UCSD-AML1 (cell line): ENCODE data around the gene PPP6R1.

Experiments
- DNase-seq: peaks from one replicate; lab custom pipeline; 2025; ENCODE audit not compliant: unreplicated experiment; lab: John Stamatoyannopoulos, UW

Gene PPP6R1

DNA sequence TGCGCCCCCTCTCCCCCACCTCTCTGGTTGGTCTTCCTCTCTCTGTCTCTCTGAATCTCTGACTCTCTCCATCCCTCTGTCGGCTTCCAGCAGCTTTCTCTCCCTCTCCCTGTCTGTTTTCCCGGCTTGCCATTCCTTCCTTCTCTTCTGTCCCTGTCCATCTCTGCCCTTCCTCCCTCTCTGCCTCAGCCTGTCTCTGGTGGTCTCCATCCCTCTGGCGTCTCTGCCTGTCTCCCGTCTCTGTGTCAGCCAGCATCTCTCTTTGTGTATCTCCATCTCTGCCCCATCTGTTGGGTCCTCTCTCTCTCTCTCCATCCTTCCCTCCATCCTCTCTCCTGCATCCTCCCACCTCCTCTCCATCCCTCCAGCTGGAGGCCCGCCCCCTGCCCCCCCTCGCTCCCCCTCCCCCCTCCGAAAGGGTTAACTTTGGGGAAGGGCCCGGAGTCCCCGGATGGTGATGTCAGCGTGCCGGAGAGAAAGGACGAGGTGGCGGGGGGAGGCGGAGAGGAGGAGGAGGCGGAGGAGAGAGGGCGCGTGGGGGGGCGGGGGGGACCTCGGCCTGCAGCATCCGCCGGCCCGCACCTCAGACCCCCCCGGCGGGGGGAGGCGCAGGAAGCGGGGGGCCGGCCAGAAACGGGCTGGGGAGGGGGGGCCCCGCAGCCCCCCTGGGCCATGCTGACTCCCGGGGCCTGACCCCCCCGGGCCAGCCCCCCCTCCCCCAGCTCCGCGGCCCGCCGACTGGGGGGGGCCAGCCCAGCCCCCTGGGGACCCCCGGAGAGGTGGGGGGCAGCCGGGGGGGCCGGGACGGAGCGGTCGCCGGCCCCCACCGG, 24.9 kb upstream of the PPP6R1 start, which contains the start of gene BRSK1:
Gene BRSK1 (plus strand): TSS at position 450 of the 830 bp plus-strand sequence. CDS start 446 bp downstream, outside the sequence.
- no peak for DNase-seq

DNA sequence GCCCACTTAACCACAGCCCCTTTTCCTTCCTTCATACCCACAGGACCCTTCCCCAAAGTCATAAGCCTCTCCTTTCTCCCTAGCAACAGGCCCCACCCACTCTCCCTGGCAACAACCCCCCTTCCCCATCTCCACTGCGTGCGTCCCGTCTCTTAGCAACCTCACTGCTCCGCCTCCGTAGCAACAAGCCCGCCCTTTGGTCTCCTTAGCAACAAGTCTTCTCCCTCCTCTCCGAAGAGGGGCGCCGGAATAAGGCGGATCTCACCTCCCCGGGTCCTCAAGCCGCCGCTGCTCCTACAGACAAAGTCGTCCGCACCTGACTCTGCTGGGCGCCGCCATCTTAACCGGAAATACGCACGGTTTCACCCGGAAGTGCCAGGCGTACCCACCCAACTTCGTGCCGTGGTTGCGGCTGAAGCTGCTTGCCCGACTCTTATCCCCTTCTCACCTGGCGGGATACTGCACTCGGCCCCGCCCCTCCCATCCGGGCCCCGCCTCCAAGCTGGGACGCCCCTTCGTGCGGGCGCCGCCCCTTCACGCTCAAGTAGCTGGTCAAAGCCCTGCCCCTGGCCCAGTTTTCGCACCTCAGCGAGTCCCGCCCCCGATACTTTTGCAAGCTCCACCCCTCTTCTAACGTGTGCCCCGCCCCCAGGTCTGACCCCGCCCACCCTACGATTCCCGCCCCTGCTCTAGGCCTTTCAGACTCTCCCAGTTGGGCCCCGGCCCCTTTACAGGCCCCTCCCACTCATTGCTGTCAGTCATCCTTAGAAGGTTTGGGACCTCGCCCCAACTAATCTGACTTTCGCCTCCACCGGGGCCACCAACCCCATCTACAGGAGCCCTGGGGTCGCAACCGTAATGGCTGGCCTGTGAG, 21.2 kb upstream of the PPP6R1 start, which contains the start of gene HSPBP1:
Gene HSPBP1 (minus strand): TSS at position 341 of the 874 bp plus-strand sequence. CDS start 502 bp downstream, outside the sequence.
- peak; percentile 96 for DNase-seq

DNA sequence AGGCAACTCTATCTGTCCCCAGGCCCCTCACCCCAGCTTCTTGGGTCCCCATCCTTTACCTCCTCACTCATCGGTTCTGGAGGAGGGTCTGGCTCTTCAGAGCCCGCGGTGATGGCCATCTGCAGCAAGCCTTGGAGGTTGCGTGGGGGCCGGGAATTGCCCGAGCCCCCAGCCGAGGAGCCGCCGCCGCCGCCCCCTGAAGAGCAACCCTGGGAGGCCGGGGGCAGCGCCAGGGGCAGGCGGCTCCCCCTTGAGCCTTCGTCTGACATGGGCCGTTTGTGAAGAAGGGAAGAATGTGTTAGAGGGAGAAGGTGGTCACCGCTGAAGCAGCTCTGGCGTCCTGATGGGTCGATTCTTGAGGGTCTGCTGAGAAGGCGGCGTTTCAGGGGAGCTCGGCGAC, 20.5 kb upstream of the PPP6R1 start:
- no peak for DNase-seq

DNA sequence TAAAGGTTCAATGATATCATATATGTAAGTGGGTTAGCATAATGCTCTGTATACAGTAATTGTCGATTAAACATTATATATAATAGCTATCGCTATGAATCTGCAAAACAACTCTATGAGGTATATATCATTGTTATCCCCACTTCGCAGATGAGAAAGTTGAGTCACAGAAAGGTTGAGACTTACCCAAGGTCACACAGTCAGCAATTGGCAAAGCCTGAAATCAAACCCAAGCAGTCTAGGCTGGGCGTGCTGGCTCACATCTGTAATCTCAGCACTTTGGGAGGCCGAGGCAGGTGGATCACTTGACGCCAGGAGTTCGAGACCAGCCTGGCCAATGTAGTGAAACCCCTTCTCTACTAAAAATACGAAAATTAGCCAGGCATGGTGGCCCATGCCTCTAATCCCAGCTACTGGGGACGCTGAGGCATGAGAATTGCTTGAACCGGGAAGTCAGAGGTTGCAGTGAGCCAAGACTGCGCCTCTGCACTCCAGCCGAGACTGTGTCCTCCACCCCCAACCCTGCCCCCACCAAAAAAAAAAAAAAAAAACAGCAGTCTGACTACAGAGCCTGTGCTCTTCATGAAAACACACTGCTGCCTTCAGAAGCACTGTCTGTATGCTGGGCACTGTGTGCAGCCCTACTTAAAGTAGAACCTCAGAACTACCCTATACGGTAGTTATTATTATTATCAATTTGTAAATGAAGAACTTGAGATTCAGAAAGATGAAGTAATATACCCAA, 19.7 kb upstream of the PPP6R1 start:
- no peak for DNase-seq

DNA sequence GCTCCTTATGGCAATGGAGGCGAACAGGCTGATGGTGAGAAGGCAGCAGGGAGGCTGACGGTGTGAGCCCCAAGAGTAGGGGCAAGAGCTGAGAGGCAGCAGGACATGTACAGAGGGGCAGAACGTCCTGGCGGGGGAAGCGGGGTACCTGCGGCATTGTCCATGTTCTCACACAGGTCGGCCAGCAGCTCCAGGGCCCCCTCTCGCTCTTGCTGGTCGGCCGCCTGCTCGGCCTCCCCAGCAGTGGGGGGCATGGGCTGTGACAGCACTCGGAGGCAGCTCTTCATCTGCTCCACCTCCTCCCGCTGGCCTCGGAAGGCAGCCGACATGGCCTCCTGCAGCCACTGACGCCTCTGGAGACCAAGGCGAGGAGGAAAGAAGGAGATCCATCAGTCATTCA, 18.7 kb upstream of the PPP6R1 start:
- DNase-seq: no peak

DNA sequence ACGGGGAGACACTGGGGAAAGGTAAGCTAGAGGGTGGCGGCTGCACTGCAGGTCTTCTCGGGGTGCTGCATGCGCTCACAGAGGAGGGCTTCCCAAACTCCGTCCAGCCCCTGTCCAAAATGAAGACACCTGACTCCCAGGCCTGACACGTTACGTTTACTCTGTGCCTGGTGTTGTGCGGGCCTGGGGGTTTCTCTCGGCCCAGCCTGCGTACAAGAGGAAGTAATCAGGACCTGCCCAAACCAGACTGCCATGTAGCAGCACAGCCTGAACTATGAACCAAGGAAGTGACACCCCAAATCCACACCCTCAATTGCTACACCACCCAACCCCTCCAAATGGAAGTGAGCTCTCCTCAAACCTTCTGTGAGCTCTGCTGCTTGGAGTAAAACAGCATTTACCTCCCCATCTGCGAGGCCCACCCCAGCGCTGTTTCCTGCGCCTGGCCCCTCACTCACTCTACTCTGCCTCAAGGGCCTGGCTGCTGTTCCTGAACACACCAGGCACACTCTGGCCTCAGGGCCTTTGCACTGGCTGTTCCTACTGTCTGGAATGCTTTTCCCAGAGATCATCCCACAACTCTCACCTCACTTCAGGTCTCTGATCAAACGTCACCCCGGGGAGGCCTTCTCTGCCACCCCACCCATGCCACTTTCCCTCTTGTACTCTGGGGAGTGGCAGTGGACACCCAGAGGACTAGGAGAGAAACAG, 18.1 kb upstream of the PPP6R1 start:
- DNase-seq: no peak

DNA sequence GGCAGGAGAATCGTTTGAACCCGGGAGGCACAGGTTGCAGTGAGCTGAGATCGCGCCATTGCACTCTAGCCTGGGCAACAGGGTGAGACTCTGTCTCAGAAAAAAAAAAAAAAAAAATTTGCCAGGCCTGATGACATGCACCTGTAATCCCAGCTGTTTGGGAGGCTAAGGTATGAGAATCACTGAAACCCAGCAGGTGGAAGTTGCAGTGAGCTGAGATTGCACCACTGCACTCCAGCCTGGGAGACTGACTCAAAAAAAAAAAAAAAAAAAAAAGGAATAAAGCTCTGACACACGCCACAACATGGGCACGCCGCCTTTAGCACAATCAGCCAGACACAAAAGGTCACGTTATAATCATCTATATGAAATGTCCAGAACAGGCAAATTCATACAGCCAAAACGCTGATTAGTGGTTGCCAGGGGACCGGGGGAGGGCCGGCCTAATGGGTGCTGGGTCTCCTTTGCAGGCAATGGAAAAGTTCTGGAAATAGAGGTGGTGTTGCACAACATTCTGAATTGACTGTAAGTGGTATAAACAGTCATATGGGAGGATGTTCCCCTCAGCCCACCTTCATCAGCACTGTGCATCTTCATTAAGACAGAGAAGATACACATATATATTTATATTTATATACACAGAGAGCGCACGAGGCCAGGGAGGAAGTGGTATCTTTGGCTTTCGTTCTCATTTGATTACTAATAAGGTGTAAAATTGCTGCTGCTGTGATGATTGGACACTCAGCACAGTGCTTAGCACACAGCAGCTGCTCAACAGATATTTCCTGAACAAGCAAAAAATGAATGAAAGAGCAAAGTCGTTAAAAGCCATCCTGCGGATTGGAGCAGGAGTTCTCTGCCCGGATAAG, 17.3 kb upstream of the PPP6R1 start:
- DNase-seq: no peak

DNA sequence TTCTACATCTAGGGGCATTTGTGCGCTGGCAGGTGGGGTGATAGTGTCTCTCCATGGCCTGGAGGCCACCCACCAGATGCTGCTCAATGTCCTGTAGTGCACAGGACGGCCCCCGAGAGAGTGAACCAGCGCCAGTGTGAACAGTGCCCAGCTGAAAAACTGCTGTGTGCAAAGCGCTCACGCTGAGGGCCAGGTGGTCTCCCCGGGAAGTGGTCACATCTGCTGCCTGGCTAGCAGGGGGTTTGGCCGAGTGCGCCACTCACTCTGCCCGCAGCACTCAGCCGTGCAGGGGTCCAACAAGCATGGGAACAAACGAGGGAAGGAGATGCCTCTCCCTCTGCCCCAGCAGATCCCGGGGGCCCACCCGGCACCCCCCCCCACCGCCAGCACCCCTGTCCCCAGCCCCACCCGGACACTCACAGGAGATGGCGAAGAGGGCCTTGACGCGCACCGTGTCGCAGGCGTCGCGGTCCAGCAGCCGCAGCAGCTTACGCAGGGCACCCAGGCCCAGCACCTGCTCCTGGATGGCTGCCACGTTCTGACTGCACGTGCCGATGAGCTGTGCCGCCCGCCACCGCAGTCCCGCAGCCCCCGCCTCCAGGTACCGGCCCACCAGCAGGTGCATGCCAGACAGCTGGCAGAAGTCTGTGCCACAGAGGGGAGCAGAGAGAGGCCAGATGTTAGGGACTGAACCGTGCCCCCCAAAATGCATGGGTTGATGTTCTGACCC, 15.3 kb upstream of the PPP6R1 start:
- no peak for DNase-seq

DNA sequence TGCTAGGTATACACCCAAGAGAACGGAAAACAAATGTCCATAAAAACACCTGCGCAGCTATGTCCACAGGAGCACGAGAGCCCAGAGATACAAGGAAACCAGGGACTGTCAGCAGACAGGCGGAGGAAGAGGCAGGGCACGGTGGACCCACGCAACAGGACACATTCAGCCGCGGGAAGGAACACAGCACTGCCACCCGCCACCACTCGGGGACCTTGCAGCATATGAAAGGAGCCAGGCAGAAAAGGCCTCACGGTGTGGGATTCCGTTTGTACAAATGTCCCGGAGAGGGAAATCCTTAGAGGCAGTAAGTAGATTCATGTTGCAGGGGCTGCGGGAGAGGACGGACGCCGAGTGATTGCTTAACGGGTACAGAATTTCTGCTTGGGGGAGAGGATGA, 13.3 kb upstream of the PPP6R1 start:
- no peak for DNase-seq

DNA sequence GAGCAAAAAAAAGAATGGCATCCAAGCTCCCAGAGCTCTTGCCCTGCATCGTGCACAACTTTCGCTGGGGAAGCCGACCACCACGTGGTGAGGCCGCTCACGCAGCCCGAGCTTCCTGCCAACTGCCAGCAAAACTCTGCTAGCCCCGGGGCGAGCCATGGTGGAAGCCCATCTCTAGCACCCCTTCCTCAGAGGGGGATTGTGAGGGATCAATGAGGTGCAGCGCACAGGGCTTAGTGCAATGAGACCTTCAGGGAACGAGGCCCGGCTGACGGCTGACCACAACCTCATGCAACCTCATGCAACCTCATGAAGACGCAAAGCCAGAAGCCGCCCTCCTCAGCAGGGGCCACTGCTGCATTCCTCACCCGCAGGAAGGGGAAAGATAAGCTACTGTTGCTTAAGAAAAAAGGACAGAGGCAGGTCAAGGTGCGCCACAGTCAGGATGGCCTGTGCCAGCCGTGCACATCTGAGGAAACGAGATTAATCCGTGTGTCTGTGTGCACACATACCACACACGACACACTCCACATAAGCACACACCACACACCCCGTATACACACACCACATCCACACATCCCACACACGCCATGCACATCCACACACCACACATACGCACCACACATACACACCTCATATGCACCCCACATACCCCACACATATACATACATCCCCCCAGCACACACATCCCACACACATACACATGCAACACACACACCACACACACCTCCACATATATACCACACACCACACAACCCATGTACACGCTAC, 11.5 kb upstream of the PPP6R1 start:
- no peak for DNase-seq

DNA sequence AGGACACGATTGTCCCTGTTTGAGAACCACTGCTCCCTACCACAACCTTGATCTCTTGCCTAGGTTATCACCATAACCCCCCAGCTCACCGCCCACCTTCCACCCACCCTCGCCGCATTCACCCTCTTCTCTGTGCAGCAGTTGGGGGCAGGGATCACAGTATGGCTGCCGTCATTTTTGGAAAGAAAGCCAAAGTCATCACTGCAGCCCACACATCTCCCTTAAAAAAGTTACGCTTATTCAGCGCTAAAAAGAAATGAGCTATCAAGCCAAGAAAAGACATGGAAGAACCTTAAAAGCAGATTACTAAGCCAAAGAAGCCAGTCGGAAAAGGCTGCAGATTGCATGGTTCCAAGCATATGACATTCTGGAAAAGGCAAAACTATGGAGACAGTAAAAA, 10.5 kb upstream of the PPP6R1 start:
- DNase-seq: no peak

DNA sequence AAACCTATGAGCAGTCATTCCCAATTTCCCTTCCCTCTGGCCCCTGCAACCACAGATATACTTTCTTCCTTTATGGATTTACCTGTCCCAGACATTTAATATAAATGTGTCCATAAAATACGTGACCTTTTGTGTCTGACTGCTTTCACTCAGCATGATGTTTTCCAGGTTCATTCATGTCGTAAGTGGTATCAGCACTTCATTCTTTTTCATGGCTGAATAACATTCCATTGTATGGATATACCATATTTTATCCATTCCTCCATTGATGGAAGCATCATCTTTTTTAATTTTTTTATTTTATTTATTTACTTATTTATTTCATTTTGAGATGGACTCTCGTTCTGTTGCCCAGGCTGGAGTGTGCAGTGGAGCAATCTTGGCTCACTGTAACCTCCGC, 8.0 kb upstream of the PPP6R1 start:
- no peak for DNase-seq

DNA sequence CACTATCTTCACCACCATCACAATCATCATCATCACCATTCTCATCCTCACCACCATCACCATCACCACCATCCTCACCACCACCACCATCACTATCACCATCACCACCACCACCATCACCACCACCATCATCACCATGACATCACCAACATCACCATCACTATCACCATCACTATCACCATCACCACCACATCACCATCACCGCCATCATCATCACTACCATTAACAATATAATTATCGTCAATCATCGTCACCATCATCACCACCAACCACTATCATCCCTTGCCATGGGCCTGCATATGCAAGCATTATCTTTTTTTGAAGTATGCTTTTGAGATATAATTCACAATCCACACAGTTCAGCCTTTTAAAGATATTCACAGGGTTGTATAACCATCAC, 7.6 kb upstream of the PPP6R1 start:
- no peak for DNase-seq

DNA sequence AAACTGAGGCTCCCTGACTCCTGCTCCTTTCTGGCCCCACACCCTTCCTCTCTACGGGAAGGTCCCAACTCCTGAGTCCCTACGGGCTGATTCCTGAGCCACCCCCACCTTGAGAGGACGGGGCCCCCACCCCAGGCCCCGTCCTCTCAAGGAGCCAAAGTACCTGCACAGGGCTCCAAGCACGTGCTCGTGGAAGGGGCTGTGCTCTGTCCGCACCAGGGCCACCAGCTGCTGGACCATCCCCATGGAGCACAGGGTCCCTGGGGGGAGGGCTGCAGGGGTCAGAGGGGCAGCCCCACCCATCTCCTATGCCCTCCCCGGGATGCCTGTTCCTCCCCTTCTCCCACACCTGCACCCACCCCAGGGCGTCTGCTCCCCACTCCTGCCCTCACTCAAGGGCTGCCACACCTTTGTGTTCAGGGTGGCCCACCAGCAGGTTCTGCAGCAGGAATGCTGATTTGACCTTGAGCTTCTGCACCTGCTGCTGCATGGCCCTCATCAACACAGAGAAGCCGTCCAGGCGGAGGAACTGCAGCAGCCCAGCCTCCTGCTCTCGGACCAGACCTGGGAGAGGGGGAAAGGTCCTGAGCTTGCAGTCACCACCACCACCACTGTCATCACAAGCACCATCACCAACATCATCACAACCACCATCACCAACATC, 7.0 kb upstream of the PPP6R1 start:
- no peak for DNase-seq

DNA sequence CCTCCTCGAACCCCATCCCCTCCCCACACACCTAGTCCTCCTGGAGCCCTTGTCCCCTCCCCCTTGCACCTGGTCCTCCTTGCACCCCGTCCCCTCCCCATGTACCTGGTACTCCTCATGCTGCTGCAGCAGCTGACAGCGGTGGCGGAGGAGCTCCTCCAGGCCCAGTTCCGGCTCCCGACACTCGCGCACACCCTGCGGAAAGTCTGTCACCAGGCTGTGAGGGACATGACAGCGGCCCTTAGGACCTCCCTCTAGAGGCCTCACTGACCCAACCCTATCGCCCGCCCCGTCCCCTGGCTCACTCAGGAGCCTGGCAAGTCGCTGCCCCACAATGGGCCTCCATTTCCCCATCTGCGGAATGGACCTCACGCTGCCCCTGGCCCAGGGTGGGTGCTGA, 6.4 kb upstream of the PPP6R1 start:
- DNase-seq: no peak

DNA sequence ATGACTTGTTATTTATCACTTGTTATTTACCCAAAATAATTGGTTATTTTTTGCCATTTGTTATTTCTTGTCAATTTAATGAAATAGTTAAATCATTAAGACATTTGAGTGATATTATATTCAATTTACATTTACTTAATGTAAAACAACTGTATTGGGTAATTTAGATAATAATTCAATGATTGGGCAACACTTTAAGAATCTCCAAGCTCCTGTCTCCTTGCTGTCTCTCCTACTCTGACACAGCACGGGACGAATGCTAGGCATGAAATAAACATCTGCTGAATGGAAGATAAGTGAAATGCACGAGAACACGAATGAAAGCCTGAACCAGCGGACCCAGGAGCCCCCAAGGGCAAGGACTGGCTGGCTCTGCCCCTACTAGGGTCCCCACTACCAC, 5.7 kb upstream of the PPP6R1 start:
- DNase-seq: no peak

DNA sequence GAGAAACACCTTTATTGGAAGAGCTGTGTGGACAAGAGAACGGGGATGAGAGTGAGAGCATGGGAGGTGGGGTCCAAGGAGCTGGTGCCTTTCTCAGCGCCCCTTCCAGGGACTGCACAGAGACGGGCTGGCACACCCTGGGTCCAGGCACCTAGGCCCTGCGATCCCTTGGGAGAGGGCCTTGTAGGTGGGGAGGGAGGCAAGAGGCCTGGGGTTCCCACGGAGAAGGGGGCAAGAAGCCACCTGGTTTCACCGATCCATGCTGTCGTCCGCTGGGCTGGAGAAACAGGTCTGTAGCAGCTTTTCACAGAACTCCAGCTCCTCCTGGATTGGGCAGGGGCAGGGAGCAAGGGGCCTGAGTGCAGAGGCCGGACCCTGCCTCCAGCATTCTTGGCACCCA, 3.5 kb upstream of the PPP6R1 start:
- DNase-seq: no peak

DNA sequence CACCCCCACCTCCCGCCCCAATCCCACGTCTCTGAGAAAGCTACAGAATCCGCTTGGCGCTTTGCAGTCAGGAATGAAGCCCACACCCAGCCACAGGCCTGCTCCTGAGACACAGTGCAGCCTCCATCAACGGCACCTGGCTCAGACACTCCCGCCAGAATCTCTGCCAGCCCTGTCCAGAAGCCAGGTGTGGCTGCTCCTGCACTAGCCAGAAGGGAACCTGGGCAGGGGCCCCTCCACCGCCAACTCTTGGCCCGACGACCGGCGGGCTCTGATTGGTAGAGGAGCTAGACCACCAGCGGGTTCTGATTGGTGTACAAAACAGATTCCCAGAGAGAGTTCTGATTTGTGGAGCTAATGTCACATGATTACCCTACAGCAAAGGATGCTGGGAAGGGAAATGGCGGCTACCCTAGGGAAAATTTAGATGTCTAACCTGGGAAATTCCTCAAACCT, 2.9 kb upstream of the PPP6R1 start:
- DNase-seq: no peak
